IPS DF 6.9 (cell line): ENCODE data around the gene STAMBP.
"Not testable (repeated sequence)": the region's sequence is repeated elsewhere in the genome, so short reads cannot be mapped to it uniquely, and the experiment has no call there.

Source experiments
- DNase-seq: peaks from one replicate; pipeline ENCODE4 v3.0.0-alpha.2; 2013; ENCODE audit warnings: low read depth, low spot score
- H3K27ac ChIP-seq: one replicate; pipeline ENCODE4 v1.5.1; 2013; ENCODE audit warnings: low read length, control low read depth
- H3K27me3 ChIP-seq: 2 replicates; pipeline ENCODE4 v1.6.1; 2013; ENCODE audit warnings: mild to moderate bottlenecking, low read length; ENCODE audit not compliant: control insufficient read depth, insufficient read depth
- H3K36me3 ChIP-seq: 2 replicates; pipeline ENCODE4 v1.6.1; 2013; ENCODE audit warnings: low read length; ENCODE audit not compliant: control insufficient read depth, insufficient read depth
- H3K4me1 ChIP-seq: 2 replicates; pipeline ENCODE4 v1.6.1; 2013; ENCODE audit warnings: low read length; ENCODE audit not compliant: control insufficient read depth, insufficient read depth
- H3K4me3 ChIP-seq: 2 replicates; pipeline ENCODE4 v1.5.1; 2013; ENCODE audit warnings: mild to moderate bottlenecking, low read length
- H3K9me3 ChIP-seq: 2 replicates; pipeline ENCODE4 v1.6.1; 2013; ENCODE audit warnings: low read length, inconsistent platforms; ENCODE audit not compliant: control insufficient read depth, insufficient read depth
- WGBS: extraction: QIAGEN DNeasy Blood & Tissue Kit; methylation state at CpG from one replicate; pipeline ENCODE4 v1.1.7; 2013; ENCODE audit warnings: mixed read lengths, missing lambda C conversion rate; ENCODE audit not compliant: insufficient read length, insufficient coverage; 5-methylcytosine and 5-hydroxymethylcytosine counted together

The STAMBP gene

DNA sequence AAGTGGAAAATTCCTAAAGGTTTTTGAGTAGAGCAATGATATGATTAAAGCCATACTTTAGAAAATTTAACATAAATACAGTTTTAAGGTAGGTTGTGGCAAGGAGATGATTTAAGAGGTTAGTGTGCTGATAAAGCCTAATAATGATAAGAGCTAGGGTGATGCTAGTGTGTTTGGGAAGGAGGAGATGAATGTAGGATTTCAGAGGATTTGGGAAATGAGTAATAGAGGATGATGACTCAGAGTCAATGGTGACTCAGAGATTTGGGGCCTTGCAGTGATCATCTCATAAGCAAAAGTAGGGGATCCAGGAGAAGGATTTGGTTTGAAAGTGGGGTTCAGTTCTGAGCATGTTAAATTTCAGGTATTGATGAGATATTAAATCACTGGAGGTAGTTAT, 23.3 kb downstream of the STAMBP start:
- DNase-seq = no peak
- H3K4me1 ChIP-seq = no peaks in the 10 kb centered on the region
- H3K36me3 ChIP-seq = peaks cover 23% of the 10 kb centered on the region; the same call in 1 of the 2 replicates
- H3K27ac ChIP-seq = no peak overlapping the region
- no peaks in the 10 kb centered on the region for H3K9me3 ChIP-seq
- H3K27me3 ChIP-seq = no peaks in the 10 kb centered on the region
- no peak overlapping the region for H3K4me3 ChIP-seq

DNA sequence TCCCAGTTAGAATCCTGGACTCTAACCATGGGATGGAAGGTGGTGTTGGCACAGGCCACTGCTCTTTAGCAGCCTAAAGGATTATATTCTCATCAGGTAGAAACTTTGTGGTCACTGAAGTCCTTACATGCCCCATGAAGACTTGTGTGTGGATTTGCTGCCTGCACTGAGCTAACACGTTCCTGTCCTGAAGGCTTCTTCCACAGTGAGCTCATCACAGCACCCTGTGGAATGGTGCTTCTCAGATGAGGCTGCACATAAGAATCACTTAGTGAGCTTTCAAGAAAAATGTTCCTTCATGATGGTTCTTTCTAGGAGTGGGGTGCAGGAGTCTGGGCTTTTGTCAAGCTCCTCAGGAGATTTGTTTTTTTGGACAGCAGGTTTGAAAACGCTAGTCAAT, 26.8 kb downstream of the STAMBP start:
- Histone ChIP-seq H3K4me3 (no peak overlapping the region), H3K27me3 (no peaks in the 10 kb centered on the region), H3K36me3 (peaks cover 14% of the 10 kb centered on the region; the same call in 1 of the 2 replicates), H3K9me3 (no peaks in the 10 kb centered on the region), H3K4me1 (no peaks in the 10 kb centered on the region), H3K27ac (no peak overlapping the region)
- no CpG with 5 or more reads among the region's 2 CpGs for WGBS
- DNase-seq = no peak

DNA sequence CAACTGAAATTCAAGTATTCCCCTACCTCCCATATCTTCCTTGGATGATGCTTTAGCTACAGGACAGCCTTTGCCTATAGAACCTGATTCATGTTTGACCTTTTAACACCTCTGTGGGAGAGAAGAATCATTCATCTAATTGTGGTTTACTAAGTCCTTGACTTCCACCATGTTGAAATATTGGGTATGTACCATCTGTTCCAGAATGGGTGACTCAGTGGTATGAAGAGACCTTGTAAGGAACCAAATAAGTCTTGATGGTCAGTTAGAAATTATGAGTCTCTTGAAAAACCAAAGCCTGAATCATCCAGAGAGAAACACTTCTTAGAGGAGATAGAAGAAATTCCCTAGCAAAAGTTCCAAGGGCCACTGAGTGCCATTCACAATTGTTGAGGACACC, 27.5 kb downstream of the STAMBP start:
- Histone ChIP-seq H3K27me3 (no peaks in the 10 kb centered on the region), H3K4me1 (no peaks in the 10 kb centered on the region), H3K27ac (no peak overlapping the region), H3K9me3 (no peaks in the 10 kb centered on the region), H3K4me3 (no peak overlapping the region), H3K36me3 (peaks cover 14% of the 10 kb centered on the region; the same call in 1 of the 2 replicates)
- DNase-seq = no peak

DNA sequence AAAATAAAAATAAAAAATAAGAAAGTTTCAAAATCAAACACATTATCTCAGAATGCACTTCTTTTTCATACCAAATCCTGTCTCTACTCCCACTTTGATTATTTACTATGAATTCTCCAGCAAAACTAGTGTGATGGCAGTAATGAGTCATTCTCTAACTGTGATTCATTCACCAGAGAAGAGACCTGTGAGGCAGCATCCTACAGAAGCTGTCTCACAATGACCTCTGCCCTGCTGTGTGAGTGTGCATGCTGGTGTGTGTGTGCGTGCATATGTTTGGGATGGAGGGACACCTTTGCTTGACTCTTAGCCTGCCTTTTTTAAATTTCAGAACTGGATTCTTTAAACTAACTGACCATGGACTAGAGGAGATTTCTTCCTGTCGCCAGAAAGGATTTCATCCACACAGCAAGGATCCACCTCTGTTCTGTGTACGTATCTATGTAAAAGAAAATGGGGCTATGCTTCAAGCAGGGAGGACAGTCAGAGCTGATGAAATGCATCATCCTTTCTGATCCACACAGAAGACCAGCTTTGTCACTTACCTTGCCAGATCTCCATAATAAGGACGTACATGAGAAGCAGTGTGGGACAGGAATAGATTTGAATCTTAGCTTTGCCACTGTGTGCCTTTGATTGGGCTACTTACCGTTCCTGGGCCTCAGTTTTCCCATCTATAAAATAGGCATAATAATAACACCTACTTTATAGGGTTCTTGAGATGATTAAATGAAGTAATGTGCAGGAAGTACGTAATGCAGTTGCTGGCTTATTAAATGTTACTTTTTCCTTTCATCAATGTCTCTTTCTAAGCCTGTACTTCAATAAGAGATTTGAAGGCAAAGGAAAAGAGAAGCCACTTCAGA, 31.2 kb downstream of the STAMBP start:
- H3K9me3 ChIP-seq = no peaks in the 10 kb centered on the region
- H3K27ac ChIP-seq = no peak overlapping the region
- H3K4me1 ChIP-seq = no peaks in the 10 kb centered on the region
- H3K4me3 ChIP-seq = no peak overlapping the region
- H3K36me3 ChIP-seq = peaks cover 17% of the 10 kb centered on the region; the same call in 1 of the 2 replicates
- WGBS = no CpG with 5 or more reads among the region's 6 CpGs
- no peak for DNase-seq
- H3K27me3 ChIP-seq = no peaks in the 10 kb centered on the region

DNA sequence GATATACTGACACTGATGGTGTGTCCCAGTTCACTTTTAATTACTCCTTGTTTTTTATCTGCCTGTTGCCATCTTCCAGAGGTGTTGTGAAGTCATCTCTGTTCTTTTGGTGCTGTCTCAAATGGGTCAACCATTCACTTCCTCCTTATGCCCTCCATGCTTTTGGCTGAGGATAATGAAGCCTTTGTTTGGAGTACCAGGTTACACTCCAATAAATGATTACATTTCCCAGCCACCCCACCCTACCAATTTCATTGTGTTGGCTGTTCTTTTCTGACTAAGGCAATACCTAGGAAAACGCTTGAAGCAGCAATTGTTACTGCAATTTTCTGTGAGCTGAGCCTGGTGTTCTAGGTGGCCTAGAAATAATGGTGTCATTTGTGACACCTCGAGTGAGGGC, 34.2 kb downstream of the STAMBP start:
- Histone ChIP-seq H3K9me3 (no peaks in the 10 kb centered on the region), H3K27me3 (no peaks in the 10 kb centered on the region), H3K36me3 (peaks cover 13% of the 10 kb centered on the region; the same call in 1 of the 2 replicates), H3K4me3 (no peak overlapping the region), H3K27ac (no peak overlapping the region), H3K4me1 (no peaks in the 10 kb centered on the region)
- WGBS = no CpG with 5 or more reads among the region's 2 CpGs
- DNase-seq = no peak

DNA sequence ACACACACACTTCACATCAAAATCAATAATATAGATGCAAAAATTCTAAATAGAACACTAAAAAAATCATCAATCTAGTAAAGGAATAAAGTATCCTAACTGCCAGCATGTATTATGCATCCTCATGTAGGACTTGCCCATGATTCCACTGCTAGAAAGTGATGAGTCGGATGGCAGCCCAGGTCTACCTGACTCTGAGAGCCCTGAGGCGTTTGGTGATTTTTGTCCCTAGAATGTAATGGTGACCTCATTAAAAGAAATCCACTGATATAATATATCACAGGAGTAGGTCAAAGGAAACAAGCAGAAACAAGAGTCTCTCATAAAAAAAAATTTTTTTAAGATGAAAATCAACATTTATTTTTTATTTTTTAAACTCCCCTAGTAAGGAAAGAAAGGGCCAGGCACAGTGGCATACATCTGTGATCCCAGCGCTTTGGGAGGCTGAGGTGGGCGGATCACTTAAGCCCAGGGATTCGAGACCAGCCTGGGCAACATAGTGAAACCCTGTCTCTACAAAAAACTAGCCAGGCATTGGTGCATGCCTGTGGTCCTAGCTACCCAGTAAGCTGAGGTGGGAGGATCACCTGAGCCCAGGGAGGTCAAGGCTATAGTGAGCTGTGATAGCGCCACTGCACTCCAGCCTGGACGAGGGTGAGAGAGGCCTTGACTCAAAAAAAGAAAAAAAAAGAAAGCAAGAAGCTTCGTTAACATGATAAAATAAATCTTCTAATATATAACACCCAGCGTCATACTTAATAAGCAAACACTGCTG, 39.6 kb downstream of the STAMBP start:
- Histone ChIP-seq H3K4me1 (no peaks in the 10 kb centered on the region), H3K36me3 (peaks cover 6% of the 10 kb centered on the region; the same call in 1 of the 2 replicates), H3K9me3 (no peaks in the 10 kb centered on the region), H3K4me3 (no peak overlapping the region), H3K27me3 (no peaks in the 10 kb centered on the region), H3K27ac (no peak overlapping the region)
- no CpG with 5 or more reads among the region's 9 CpGs for WGBS
- DNase-seq = no peak

DNA sequence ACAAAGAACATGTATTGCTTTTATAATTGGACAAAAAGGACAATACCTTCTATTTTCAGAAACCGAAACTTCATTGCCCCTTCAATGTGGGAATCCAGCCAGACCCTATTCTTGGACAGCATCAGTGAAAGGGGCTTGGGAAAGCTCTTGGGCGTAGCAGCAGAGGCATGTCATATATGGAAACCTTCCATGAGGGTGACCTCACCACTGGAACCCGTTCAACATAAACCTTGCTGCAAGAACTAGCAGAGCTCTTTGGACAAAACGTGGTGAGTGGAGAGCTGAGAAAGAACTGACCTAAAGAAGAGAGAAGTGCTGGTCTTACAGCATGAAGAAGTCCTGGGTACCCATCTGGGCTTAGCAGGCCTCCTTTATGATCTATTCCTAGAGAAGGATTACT, 41.3 kb downstream of the STAMBP start:
- WGBS = no CpG with 5 or more reads among the region's 4 CpGs
- H3K9me3 ChIP-seq = no peaks in the 10 kb centered on the region
- no peak overlapping the region for H3K4me3 ChIP-seq
- no peak for DNase-seq
- H3K4me1 ChIP-seq = no peaks in the 10 kb centered on the region
- H3K27me3 ChIP-seq = no peaks in the 10 kb centered on the region
- H3K36me3 ChIP-seq = no peaks in the 10 kb centered on the region; the same call in 1 of the 2 replicates
- no peak overlapping the region for H3K27ac ChIP-seq

DNA sequence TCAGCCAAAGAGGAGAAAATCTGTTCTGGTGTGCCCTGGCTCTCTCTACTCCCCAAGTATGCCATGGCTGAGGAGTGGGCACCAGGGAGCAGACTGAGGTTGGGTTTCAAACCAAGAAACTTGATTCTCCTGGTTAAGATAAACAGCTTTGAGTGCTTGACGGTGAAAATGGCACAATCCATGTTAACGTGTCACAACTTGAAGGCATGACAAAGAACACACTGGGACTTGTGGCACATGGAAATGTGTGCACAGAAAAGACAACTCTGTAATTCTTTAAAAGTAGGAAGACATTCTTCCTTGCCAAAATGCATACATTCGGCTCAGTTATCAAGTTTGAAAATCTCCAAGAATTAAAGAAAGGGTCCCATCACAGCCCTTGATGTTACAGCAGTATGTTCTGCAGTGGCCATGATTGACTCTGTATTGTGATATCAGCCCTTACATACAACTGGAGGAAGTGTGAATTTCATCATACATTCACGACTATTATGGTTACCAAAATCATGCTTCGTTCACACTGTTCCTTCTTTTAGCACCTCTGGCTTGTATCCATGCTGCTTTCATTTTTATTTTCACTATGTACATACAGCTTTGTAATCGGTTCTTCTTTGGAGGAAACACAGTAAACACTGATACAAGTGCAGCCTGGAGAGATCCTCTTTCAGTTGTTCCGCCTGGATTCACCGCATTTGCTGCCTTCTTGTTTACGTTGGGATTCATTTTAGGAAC, 48.5 kb downstream of the STAMBP start:
- WGBS = no CpG with 5 or more reads among the region's 9 CpGs
- Histone ChIP-seq H3K4me3 (no peak overlapping the region), H3K36me3 (no peaks in the 10 kb centered on the region), H3K9me3 (no peaks in the 10 kb centered on the region), H3K27me3 (no peaks in the 10 kb centered on the region), H3K4me1 (no peaks in the 10 kb centered on the region), H3K27ac (no peak overlapping the region)
- DNase-seq = no peak

DNA sequence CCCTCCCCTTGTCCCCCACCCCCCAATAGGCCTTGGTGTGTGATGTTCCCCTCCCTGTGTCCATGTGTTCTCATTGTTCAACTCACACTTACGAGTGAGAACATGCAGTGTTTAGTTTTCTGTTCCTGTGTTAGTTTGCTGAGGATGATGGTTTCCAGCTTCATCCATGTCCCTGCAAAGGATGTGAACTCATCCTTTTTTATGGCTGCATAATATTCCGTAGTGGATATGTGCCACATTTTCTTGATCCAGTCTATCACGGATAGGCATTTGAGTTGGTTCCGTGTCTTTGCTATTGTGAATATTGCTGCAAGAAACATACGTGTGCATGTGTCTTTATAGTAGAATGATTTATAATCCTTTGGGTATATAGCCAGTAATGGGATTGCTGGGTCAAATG, 49.2 kb downstream of the STAMBP start:
- H3K4me1 ChIP-seq, H3K36me3 ChIP-seq: not testable (repeated sequence)

DNA sequence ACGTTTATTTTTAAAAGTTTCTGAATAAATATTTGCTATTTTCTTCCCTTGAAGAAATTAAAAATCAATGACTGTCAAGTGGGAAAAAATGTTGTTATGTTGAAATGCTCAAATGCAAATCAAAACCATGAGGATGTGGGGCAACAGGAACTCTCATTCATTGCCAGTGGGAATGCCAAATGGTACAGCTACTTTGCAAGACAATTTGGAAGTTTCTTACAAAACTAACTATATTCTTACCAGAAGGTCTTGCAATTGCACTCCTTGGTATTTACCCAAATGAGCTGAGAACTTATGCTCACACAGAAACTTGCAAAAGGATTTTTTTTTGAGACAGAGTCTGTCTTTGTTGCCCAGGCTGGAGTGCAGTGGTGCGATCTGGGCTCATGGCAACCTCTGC, 56.6 kb downstream of the STAMBP start:
- Histone ChIP-seq H3K9me3 (no peaks in the 10 kb centered on the region), H3K27me3 (no peaks in the 10 kb centered on the region), H3K27ac (no peak overlapping the region), H3K4me3 (no peak overlapping the region), H3K36me3 (no peaks in the 10 kb centered on the region), H3K4me1 (no peaks in the 10 kb centered on the region; the same call in none of the 2 replicates)
- no CpG with 5 or more reads among the region's 2 CpGs for WGBS
- no peak for DNase-seq

More for the DNA sequence above, 49.2 kb downstream of the STAMBP start:
- not testable (repeated sequence) for H3K4me3 ChIP-seq, H3K27ac ChIP-seq, H3K9me3 ChIP-seq, DNase-seq, H3K27me3 ChIP-seq
- WGBS = no CpG with 5 or more reads among the region's 5 CpGs
